SK-N-DZ (cell line): ENCODE results near the gene ABCA13.
"Not testable (repeated sequence)": the region's sequence is repeated elsewhere in the genome, so short reads cannot be mapped to it uniquely, and the experiment has no call there.

Source experiments
- DNase-seq: peaks from one replicate; pipeline ENCODE4 v3.0.0-alpha.2; 2015; ENCODE audit warnings: low spot score

Gene ABCA13

GRCh38 chr7:48176356-48176893, 5.2 kb downstream of the ABCA13 start:
- no peak for DNase-seq

- DNase-seq, result no peak
Observed at GRCh38 chr7:48177271-48177670, 6.0 kb downstream of the ABCA13 start.

DNA sequence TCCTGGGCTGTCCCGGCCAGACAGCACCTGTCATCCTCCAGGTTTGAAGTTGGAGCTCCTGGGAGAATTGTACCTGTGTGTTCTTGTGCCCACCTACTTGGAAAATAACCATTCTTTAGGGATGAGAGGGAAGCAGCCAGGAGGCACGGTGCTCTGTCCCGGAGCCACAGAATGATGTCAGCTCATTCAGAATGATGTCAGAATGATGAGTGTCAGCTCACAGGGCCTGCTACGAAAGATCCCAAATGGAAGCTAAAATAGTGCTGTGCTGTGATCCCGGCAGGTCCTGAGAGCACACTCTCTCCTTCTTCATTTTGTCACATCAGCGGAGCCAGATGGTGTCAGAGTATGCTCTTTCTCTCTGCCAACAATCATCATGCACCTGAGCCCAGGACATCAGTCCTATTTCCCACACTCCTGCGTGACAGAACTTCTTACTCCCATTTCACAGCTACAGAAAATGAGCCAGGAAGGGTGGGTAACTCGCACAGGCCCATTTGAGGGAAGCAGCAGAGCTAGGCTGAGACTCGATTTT, 8.3 kb downstream of the ABCA13 start:
- DNase-seq, result no peak

GRCh38 chr7:48180981-48181380, 9.7 kb downstream of the ABCA13 start:
- DNase-seq, result no peak

DNA sequence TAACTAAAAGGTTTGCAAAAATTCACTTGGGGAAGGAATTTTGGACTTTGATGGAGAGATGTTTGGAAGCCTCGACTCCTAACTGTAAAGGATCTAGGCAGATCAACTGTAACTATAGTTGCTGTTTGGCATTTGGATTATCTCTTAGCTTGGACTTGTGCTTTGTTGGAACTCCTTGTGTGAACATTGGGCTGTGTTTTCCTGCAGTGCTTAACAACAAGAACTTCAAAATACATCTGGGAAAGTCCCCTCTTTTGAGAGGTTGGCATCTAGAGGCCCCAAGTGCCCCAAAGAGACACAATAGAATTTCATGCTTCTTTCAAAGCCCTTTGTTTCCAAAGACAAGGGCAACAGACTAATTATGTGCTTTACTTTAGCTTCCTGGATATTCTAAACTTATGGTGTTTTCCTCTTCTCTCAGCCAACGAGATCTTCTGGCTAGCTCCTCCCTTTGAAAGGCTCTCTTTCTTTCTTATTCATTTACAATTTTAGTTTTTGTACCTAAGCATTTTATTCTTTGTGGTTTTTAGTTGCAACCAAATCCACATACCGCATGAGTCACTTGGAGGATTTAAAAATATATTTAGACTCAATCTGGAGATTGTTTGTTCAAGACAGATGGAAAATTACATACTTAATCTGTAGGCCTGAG, 11.6 kb downstream of the ABCA13 start:
- no peak for DNase-seq

GRCh38 chr7:48183370-48183743, 12.1 kb downstream of the ABCA13 start:
- no peak for DNase-seq

GRCh38 chr7:48183965-48184364, 12.7 kb downstream of the ABCA13 start:
- DNase-seq, result no peak

- DNase-seq, result no peak
Observed at GRCh38 chr7:48188776-48189520, 17.7 kb downstream of the ABCA13 start.

DNA sequence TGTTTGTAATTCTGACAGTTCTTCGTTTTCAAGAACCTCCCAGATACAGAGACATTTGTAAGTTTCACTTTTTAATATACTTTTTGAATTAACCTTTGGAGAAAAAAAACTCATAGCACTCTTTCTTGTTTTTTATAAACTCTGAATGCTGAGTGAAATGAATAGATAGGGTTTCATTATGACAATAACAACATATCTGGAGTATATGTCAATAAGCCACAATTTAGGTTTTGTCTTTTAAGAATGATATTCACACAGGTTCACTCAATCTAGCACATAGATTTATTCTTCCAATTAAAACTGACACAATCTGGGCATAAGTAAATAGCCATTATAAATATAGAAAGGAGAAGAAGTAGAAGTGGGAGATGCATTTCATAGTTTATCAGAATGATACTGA, 21.7 kb downstream of the ABCA13 start:
- no peak for DNase-seq

GRCh38 chr7:48193421-48193820, 22.2 kb downstream of the ABCA13 start:
- DNase-seq, result no peak

GRCh38 chr7:48200946-48201589, 29.8 kb downstream of the ABCA13 start:
- not testable (repeated sequence) for DNase-seq

DNA sequence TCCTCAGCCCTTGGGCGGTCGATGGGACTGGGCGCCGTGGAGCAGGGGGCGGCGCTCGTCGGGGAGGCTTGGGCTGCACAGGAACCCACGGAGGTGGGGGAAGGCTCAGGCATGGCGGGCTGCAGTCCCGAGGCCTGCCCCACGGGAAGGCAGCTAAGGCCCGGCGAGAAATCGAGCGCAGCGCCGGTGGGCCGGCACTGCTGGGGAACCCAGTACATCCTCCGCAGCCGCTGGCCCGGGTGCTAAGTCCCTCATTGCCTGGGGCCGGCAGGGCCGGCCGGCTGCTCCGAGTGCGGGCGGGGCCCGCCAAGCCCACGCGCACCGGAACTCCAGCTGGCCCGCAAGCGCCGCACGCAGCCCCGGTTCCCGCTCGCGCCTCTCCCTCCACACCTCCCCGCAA, 31.7 kb downstream of the ABCA13 start:
- DNase-seq, result not testable (repeated sequence)

- DNase-seq, result no peak
Observed at GRCh38 chr7:48207155-48207675, 36.0 kb downstream of the ABCA13 start.

DNA sequence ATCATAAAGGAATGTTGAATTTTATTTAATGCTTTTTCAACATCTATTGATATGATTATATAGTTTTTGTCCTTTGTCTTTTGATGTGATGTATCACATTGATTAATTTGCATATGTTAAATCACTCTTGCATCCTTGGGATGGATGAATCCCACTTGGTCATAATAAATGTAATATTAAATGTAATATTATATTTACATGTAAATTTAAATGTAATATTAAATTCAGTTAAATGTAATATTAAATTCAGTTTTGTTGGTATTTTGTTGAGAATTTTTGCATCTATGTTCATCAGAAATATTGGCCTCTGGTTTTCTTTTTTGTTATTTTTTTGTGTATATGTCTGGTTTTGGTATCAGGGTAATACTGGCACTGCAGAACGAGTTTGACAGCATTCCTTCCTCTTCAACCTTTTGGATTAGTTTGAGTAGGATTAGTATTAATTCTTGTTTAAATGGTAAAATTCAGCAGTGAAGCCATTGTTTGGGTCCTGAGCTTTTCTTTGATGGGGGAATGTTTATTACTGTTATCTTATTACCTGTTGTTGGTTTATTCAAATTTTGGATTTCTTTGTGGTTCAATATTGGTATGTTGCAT, 37.8 kb downstream of the ABCA13 start:
- no peak for DNase-seq

DNA sequence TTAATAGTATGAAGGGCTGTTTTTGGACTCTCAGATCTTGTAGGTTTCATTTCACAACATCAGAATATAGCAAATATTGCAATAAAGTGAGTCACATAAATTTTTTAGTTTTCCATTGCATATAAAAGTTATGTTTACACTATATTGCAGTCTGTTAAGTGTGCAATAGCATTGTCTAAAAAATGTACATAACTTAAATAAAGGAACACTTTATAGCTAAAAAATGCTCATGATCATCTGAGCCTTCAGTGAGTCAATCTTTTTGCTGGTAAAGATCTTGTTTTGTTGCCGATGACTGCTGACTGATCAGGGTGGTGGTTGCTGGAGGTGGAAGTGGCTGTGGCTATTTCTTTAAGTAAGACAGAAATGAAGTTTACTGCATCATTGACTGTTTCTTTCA, 42.0 kb downstream of the ABCA13 start:
- DNase-seq, result no peak

DNA sequence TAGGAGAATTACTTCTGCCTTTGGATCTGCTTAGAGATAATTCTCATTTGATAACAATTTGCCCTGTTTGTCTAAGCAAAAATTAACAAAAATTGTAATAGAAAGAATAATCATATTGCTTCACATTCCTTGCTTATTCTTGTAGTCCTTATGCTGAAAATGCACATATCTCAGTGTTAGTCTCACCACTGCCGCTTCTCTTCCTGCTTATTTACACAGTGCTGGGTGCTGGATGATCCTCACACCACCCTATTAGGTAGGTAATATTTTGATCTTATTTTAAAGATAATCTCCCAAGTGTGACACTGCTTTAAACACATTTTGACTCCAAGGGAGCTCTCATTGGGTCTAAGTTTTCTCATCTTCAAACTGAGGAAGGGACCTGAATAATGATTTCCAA, 46.0 kb downstream of the ABCA13 start:
- DNase-seq, result no peak

DNA sequence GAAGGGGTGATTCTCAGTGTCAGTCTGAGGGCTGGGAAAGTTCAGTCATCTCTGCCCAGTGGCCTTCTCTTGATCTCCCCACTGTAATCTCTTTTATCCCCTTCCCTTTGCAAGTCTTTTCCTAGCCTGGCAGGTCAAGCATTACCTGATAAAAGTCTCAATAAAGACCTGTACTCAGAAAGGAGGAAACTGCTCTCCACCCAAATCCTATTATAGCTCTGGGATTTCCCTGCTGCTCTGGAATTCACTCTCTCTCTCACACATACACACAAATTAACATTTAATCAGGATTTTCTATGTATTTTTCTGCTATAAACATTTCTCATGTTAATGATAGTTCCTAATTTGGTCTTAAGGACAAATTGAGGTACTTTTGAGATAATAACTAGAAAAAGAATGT, 46.5 kb downstream of the ABCA13 start:
- no peak for DNase-seq

- DNase-seq, result no peak
Observed at GRCh38 chr7:48224042-48224441, 52.8 kb downstream of the ABCA13 start.

- no peak for DNase-seq
Observed at GRCh38 chr7:48225101-48225500, 53.8 kb downstream of the ABCA13 start.

- no peak for DNase-seq
Observed at GRCh38 chr7:48237354-48237753, 66.1 kb downstream of the ABCA13 start.

DNA sequence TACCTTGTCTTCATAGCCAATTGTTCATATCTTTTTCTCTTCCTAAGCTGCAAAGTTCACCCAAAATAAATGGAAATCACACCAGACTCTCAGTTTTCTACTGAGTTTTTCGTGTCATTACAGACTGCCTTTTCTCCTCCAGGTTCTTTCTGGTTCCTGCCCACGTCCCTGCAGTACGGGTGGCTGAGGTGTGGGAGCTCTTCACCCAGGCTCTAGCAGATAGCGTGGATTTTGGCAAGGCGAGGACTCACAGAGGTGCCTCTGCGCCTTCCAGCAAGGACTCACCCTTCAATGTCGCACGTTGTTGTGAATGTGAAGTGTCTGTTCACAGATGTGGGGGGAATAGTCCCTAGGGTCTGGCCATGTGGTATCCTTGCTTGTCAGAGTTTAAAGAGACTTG, 71.6 kb downstream of the ABCA13 start:
- no peak for DNase-seq

DNA sequence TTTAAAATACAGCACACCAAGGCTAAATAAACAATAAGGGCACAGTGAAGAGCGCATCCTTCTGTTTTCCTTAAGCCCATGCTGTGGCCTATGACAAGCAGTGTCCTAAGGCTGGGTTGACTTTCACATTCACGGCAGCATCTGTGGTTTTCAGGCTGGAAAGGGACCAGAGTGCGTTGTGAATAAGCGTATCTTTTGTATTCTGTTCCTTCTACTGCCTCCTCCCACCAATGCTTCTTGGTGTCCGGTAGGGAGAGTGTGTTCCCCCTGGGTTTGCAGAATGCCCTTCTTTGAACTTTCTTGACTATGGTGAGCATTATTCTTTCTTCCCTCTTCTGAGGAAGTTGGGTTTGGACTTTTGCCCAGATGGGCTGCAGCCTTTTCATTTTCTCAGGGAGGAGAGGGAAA, 73.6 kb downstream of the ABCA13 start:
- DNase-seq, result no peak
